Measurements from ENCODE around the gene ACAN.

The ACAN gene

GRCh38 chr15:88800026-88800425 is 3.2 kb upstream of the ACAN start:
- no peak overlapping the region for H3K4me3 ChIP-seq

DNA sequence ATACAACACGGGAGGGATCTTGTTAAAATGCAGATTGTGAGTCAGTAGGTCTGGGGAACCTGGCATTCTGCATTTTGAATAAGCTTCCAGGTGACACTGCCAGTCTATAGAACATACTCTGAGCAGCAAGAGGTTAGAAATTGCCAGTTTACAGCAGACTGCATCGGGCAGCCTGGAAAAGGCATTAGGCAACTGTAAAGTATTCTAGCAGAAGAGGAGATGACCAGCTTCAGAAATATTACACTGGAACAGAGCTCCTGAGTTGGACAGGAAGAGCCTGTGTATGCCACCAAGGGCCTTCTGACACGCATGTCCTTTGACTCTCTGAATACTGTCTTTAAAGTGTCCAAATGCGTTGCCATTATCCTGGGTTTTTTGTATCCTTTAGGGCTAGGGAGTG is 2.5 kb upstream of the ACAN start:
- H3K4me3 ChIP-seq: no peak overlapping the region
- H3K27ac ChIP-seq: no peak overlapping the region

More at GRCh38 chr15:88800026-88800425, 3.2 kb upstream of the ACAN start:
- H3K27ac ChIP-seq: no peak overlapping the region

DNA sequence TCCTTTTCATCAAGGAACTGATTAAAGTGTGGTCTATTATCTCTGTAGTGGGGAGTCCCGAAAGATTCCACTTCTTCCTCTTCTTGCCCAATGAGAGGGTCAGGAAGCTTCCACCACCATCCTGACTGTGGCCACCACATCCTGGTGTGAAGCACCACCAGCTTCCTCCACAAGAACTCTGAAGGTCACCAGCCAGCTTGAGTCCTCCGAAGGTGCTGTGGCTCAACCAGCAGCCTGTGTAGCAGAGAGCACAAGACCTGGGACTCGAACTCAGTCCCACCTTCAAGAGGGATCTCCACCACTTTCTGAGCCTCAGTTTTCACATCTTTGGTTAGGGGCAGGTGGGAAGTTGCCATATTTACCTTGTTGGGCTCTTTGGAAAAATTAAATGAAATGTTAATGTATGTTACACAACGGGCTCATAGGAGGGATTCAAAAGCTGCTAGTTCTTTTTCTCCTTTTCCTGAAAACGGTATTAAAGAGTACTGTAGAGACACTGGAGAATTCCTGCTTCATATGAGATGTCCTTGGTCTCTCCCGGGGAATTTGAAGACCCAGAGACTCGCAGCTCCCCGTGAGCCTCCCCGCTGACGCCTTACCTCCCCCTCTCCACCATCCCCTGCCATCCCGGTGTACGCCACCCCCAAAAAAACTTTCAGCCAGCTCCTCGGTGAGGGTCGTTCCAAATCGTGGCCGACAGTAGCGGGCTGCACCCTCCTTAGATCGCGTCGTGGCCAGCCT is 816 bp upstream of the ACAN start:
- peak overlapping the region in 2 of 7 experiments; percentile 9 to 12 for H3K4me3 ChIP-seq
- H3K27ac ChIP-seq: no peak overlapping the region

DNA sequence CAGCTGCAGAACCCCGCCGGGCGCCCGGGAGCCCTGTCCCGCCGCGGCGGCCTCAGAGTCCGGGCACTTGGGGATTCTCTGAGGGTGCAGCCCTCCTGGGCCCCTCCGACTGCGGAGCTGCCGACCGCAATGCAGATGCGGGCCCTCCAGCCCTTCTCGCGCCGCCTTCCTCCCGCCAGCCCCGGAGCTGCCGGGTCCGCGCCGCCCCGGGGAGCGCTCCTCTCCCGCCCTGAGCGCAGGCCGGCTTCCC is 320 bp upstream of the ACAN start:
- H3K27ac ChIP-seq: no peak overlapping the region
- peak overlapping the region in 4 of 7 experiments; percentile 2 to 12 (median 6) for H3K4me3 ChIP-seq

DNA sequence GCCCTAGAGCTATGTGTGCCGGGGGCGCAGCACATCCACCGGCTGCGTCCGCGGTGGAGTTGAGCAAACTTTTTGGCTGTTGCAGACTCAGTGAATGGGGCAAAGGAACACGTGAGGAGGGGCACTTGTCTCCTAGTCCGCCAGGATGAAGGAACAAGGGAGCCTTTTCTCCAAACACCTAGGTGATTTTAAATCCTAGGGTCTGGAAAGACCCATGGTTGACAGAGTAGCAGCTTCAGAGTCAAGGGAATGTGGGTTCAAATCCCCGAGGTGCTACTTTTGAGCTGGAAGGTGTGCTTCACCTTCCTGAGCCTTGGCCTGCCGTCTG is 648 bp downstream of the ACAN start:
- H3K27ac ChIP-seq: no peak overlapping the region

DNA sequence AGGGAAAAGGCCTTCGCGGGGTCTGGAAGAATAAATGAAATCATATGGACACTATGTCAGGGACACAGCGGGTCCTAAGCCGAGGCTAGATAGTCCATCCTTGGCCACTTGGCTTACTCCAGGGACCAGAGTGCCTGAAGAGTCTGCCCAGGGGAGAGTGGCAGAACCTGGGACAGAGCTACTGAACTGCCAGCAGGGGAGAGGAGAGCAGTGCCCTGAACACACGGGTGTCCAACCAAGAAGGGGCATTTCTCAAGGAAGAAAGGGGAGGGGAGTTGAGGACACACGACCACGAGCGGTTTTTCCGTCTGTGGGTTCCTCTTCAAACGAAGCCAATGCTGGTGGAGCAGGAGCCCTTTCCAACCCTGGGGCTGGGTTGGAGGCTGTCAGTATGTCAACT is 1.0 kb downstream of the ACAN start:
- Histone ChIP-seq H3K4me3 (peak overlapping the region in 1 of 7 experiments; percentile 0), H3K27ac (no peak overlapping the region)

More for the DNA sequence above, 648 bp downstream of the ACAN start:
- peak overlapping the region in 1 of 7 experiments; percentile 2 for H3K4me3 ChIP-seq

GRCh38 chr15:88805031-88805780 is 2.0 kb downstream of the ACAN start:
- Histone ChIP-seq H3K4me3 (no peak overlapping the region), H3K27ac (no peak overlapping the region)

DNA sequence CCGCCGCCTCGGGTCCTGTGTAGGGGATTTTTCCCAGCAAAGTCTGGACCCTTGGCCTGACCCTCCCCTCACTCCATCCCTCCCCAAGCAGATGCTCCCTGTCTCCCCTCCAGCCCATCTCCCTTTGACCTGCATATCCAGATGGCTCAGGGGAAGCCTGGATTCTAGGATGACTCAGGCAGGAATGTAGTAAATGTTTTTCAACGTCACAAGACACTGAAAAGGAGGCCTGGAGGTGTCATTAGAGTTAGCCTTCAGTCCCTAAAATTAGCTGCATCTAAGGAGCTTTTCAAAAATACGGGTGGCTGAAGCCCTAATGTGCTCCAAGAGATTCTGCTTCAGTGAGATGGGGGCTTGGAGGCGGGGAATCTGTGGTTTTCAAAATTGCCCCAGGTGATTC is 7.2 kb downstream of the ACAN start:
- no peak overlapping the region for H3K4me3 ChIP-seq
- no peak overlapping the region for H3K27ac ChIP-seq

DNA sequence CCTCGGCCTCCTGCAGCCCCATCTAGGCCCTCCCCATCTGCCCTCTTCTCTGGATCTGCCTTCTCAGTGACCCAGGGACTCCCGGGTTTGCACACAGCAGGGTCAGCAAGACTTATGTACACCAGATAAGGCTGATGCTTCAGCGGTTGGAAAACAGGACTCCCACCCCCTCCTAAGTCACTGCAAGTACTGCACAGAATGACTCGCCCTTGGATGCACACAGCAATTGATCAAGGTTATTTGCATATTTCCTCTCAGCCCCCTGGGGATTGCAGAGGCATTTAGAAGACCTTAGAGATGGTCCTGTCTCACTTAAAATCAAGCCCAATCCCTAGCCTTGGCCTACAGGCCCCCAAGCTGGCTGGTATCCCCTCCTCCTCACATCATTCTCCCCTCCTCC is 8.9 kb downstream of the ACAN start:
- no peak overlapping the region for H3K27ac ChIP-seq

DNA sequence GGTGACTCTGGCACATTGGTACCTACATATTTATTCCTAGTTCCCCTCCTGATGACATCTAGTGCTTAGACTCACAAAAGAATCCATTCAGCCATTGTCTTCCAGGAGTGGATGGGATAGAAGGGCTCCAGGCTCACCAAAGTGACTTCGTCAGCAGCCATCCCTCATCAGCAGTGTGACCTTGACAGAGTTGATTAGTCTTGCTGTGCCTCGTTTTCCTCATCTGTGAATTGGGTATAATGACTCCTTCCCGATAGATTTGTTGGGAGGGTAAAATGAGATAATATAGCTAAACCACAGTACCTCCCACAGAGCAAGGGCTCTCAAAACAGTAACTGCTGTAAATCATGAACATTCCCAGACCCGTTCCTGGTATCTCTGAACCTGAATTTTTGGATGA is 10.7 kb downstream of the ACAN start:
- Histone ChIP-seq H3K4me3 (no peak overlapping the region), H3K27ac (no peak overlapping the region)

More for the DNA sequence above, 8.9 kb downstream of the ACAN start:
- H3K4me3 ChIP-seq: no peak overlapping the region

- Histone ChIP-seq H3K4me3 (no peak overlapping the region), H3K27ac (no peak overlapping the region)
These were observed 11.2 kb downstream of the ACAN start for GRCh38 chr15:88814393-88814792.

GRCh38 chr15:88818920-88819319 is 15.7 kb downstream of the ACAN start:
- H3K27ac ChIP-seq: no peak overlapping the region
- H3K4me3 ChIP-seq: no peak overlapping the region

DNA sequence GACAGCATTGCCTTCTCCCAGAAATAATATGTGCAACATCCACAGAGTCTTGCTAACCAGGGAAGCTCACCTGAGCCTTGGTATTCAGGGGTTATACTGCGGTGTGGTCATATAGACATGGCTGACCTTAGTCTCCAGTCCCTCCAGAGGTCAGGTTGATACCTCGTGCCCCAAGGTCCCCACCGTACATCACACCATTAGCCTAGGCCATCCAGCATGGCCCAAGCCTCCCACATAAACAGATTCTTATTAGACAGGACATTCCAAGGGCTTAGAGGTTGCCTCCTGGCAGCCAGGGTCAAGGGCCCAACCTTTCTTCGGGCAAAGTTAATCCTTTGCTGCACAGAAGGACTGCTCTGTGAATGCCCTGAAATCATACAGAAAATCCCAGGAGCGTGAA is 18.8 kb downstream of the ACAN start:
- Histone ChIP-seq H3K4me3 (no peak overlapping the region), H3K27ac (no peak overlapping the region)

DNA sequence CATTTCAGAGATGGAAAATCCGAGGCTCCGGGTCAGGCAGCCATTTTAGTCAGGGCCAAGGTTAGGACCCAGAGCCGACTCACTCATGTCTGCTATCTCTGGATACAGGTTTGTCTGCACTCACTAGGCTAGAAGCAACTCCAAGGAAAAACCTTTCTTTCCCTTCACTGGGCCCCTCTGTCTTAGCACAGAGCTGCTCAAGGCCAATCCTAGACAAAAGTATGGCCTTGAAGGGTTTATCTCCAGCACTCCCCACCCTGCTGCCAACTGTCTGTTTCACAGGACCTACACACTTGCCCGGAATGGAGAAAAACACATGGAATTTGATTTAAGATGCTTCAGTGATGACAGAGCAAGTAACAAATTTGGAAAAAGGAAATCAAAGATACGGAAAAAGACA is 25.6 kb downstream of the ACAN start:
- no peak overlapping the region for H3K4me3 ChIP-seq

DNA sequence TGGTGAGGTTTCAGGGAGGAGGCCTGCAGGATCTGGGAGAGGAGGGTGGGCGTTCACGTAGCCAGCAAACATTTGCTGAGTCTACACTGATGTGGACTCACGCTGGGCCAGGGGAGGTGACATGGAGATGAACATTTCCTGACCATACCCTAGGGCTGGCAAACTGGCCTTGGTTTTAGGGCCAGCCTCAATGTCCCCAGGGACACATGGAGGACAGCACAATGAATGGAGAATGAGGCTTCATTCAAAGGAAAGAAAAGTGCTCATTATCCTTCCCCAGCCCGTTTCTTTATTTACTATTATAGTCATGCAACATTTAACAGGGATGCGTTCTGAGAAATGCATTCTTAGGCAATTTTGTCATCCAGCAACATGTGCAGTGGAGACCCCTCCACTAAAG is 26.8 kb downstream of the ACAN start:
- Histone ChIP-seq H3K4me3 (no peak overlapping the region), H3K27ac (no peak overlapping the region)

More for the DNA sequence above, 25.6 kb downstream of the ACAN start:
- H3K27ac ChIP-seq: no peak overlapping the region

DNA sequence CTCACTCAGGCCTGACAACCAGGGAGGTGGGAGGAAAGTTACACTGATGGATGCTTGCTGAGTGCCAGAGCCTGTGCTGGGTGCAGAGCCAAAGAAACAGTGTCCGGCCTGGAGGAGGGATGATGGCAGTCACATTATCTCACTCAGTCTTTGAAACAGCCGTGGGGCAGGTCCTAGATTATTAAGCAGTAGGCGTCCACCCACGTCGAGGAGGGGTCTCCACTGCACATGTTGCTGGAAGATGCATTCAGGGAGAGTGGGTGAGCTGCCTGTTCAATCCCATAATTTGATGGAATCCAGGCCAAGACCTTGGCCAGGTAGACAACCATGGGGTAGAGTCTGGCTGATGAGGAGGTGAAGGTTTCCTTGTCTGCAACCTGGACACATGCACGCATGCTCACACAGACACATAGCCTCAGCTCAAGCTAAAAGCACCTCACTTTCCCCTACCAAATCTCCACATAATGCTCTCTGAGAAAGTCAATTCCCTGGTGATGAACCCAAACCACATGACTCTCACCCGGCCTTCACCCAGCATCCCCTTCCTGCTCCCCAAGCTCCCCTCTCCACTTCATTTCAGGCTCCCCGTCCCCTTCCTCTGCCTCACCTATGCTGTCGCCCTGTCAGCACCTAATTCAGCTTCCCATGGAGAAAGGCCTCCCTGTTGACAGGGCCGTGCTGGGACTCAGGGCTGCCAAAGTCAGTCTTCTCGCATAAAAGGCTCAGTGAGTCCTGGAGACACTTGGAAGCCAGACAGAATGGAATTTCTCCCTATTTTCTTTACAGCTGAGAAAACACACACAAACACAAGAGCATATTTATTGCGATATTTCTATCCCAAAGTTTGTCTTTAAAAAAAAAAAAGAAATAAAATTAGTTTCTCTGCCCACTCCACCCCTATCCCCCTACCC is 29.8 kb downstream of the ACAN start:
- Histone ChIP-seq H3K27ac (no peak overlapping the region), H3K4me3 (no peak overlapping the region)

DNA sequence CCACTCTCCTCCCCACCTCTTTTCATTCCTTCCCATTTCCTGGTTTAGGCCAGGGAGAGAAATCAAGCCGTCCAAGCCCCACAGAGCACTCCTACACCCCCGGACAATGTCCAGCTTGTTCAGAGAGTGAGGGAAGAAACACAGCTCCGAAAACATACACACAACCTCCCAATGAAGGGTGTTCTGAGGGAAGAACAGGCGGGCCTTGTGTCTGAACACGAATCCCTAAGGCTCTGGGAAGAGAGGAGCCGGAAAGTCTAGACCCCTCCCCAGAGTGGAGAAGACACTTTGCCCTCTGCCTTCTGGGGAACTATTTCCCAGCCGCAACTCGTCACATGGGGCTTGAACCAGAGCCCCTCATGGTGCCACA is 30.5 kb downstream of the ACAN start:
- Histone ChIP-seq H3K4me3 (no peak overlapping the region), H3K27ac (no peak overlapping the region)

DNA sequence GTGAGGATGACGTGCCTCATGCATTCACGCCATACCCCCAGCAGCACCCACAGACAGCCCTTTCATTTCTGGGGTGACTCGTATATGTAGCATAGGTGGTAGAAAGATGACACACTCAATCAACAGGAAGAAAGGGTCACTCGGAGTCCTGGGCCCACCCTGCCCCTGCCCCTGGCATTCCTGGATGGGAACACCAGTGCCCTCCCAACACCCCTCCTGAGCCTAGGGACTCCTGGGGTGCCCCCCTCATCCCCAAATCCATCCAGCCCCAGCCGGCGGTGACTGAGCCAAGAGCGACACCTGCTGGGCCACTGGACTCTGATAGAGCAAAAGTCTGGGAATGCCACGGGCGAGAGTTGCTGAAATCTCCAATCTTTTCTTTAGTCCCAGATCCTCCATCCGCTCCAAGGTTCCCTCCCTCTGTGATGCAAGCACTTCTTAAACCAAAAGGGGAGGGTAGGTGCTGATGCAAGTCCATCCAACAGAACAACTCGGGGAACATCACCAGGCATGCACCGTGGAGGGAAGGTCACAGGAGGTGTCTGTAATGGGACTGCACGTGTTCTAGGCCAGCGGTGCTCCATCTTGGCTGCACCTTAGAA is 31.1 kb downstream of the ACAN start:
- H3K4me3 ChIP-seq: no peak overlapping the region
- H3K27ac ChIP-seq: no peak overlapping the region

DNA sequence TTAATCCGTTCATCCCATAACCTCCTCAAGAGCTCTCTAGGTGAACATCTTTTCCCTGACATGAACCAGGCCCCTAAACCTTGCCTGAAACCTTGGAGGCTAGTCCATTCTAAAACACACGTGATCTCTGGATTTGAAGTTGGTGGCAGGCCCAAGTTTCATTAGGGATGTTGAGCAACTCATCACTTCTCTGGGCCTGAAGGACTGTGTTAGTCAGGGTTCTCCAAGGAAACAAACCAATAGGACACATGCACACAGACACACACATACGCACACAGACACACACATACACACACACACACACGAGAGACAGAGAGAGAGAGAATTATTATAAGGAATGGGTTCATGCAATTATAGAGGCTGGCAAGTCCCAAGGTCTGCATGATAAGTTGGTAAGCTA is 31.9 kb downstream of the ACAN start:
- H3K4me3 ChIP-seq: no peak overlapping the region
- H3K27ac ChIP-seq: no peak overlapping the region

DNA sequence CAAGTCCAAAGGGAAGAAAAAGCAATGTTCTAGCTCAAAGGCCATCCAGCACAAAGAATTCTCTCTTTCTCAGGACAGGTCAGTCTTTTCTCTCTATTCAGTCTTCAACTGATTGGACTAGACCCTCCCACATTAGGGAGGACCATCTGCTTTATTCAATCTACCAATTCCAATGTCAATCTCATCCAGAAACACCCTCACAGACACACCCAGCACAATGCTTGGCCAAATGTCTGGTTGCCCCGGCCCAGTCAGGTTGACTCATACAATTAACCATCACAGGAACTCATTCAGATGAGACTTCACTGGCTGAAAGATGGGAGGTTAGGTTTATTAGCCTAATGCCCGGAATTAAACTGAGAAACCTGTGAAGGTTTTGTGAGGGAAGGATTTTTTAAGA is 32.4 kb downstream of the ACAN start:
- Histone ChIP-seq H3K4me3 (no peak overlapping the region), H3K27ac (no peak overlapping the region)

Data from skin epidermis (tissue), 12 donors.